Mucosa of stomach (tissue), 1 donor: ENCODE results near the gene TRAF5.

Experiments
- H3K27me3 ChIP-seq: one replicate; pipeline ENCODE4 v1.7.0; 2013; ENCODE audit warnings: mild to moderate bottlenecking, low read length; ENCODE audit not compliant: control insufficient read depth, insufficient read depth
- H3K36me3 ChIP-seq: one replicate; pipeline ENCODE4 v1.7.0; 2013; ENCODE audit warnings: low read length; ENCODE audit not compliant: control insufficient read depth, insufficient read depth
- H3K4me1 ChIP-seq: one replicate; pipeline ENCODE4 v1.7.0; 2013; ENCODE audit warnings: mild to moderate bottlenecking, low read length; ENCODE audit not compliant: control insufficient read depth, insufficient read depth
- H3K4me3 ChIP-seq: one replicate; pipeline ENCODE4 v1.7.0; 2013; ENCODE audit warnings: low read length
- H3K9ac ChIP-seq: one replicate; pipeline ENCODE4 v1.7.0; 2013; ENCODE audit warnings: mild to moderate bottlenecking, low read length, moderate library complexity
- H3K9me3 ChIP-seq: one replicate; pipeline ENCODE4 v1.7.0; 2013; ENCODE audit warnings: mild to moderate bottlenecking, low read length, moderate library complexity; ENCODE audit not compliant: control insufficient read depth
- donor health status: Pancreatic carcinoma.

TRAF5 gene

DNA sequence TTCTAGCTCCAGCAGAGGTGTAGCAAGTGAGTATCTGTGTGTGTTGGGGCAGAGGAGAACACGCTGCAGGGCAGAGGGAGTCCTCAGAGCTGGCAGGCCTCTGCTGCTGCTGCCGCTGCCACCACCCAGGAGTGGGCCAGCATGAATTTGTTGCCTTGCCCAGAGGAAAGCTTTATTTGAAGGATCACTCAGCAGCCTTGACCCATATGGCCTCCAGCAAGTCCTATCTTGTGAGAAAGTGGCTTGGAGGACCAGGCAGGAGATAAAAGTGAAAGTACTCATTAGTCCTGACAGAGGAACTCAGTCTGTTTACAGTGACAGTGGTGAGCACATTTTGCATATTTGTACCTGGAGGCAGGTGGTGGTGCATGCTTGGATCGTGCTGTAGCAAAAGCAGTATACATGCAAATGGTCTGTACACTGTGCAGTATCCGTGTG is 3.1 kb downstream of the TRAF5 start:
- Histone ChIP-seq H3K4me3 (no peak overlapping the region), H3K9me3 (no peaks in the 10 kb centered on the region), H3K36me3 (no peaks in the 10 kb centered on the region), H3K9ac (peak overlapping the region; percentile 7), H3K4me1 (peaks cover 79% of the 10 kb centered on the region), H3K27me3 (no peaks in the 10 kb centered on the region)

- Histone ChIP-seq H3K4me1 (peaks cover 85% of the 10 kb centered on the region), H3K36me3 (no peaks in the 10 kb centered on the region), H3K9me3 (no peaks in the 10 kb centered on the region), H3K4me3 (no peak overlapping the region), H3K27me3 (no peaks in the 10 kb centered on the region), H3K9ac (no peak overlapping the region)
Observed at GRCh38 chr1:211330282-211330936, 3.8 kb downstream of the TRAF5 start.

DNA sequence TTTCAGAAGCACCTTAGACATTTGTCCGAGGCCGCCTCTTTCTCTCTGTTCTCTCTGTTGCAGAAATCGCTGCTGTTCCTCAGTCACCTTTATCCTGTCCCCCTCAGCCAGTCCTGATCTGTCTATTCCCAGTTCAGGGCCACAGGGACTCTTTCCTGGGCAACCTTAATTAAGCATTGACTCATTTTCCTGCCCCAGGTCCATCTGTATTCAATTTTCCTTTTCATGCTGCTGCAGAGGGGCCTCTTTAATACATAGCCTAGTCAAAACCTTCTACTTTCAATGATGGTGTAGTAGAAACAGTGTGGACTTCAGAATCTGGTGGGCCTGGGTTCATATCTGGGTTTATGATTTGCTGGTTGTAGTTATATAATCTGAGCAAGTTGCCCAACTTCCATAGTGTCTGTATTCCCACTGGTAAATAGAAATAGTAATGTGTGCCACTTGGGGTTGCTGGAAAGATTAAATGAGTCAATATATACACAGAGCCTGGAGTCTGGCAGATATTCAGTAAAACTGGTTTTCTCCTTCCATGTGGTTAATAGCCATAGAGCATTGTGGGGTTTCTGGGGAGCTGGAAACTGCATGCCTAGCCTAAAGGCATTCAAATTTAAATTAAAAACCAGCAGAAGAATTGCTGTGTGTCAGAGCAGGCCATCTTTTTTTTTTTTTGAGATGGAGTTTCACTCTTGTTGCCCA is 4.5 kb downstream of the TRAF5 start:
- no peak overlapping the region for H3K9ac ChIP-seq
- H3K4me3 ChIP-seq: no peak overlapping the region
- H3K4me1 ChIP-seq: peaks cover 89% of the 10 kb centered on the region
- no peaks in the 10 kb centered on the region for H3K36me3 ChIP-seq
- H3K9me3 ChIP-seq: no peaks in the 10 kb centered on the region
- H3K27me3 ChIP-seq: no peaks in the 10 kb centered on the region

- Histone ChIP-seq H3K27me3 (no peaks in the 10 kb centered on the region), H3K9me3 (no peaks in the 10 kb centered on the region), H3K4me1 (peaks cover 96% of the 10 kb centered on the region), H3K9ac (no peak overlapping the region), H3K36me3 (no peaks in the 10 kb centered on the region), H3K4me3 (no peak overlapping the region)
Observed at GRCh38 chr1:211332036-211332616, 5.5 kb downstream of the TRAF5 start.

GRCh38 chr1:211332830-211333229 is 6.2 kb downstream of the TRAF5 start:
- Histone ChIP-seq H3K36me3 (no peaks in the 10 kb centered on the region), H3K9me3 (no peaks in the 10 kb centered on the region), H3K27me3 (no peaks in the 10 kb centered on the region), H3K9ac (no peak overlapping the region), H3K4me1 (peaks cover 91% of the 10 kb centered on the region), H3K4me3 (no peak overlapping the region)

DNA sequence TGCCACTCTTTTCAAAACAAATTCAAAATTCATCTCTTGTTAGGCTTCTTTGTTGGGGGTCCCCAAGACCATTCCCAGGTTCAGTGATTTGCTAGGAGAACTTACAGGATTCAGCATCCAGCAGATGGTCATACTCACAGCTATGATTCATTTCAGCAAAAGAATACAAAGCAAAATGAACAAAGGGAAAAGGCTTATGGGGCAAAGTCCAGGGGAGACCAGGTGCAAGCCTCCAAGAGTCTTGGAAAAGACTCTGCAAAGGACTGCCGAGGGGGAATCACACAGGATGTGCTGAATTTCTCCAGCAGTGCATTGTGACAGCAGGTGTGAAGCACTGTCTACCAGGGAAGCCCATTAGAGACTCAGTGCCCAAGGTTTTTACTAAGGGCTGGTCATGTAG is 7.3 kb downstream of the TRAF5 start:
- H3K4me3 ChIP-seq: no peak overlapping the region
- no peaks in the 10 kb centered on the region for H3K9me3 ChIP-seq
- H3K9ac ChIP-seq: no peak overlapping the region
- peaks cover 90% of the 10 kb centered on the region for H3K4me1 ChIP-seq
- H3K27me3 ChIP-seq: no peaks in the 10 kb centered on the region
- H3K36me3 ChIP-seq: no peaks in the 10 kb centered on the region

- Histone ChIP-seq H3K9ac (no peak overlapping the region), H3K36me3 (no peaks in the 10 kb centered on the region), H3K9me3 (no peaks in the 10 kb centered on the region), H3K27me3 (no peaks in the 10 kb centered on the region), H3K4me1 (peaks cover 87% of the 10 kb centered on the region), H3K4me3 (no peak overlapping the region)
Observed at GRCh38 chr1:211334986-211335385, 8.4 kb downstream of the TRAF5 start.

GRCh38 chr1:211335522-211336157 is 9.0 kb downstream of the TRAF5 start:
- H3K4me3 ChIP-seq: no peak overlapping the region
- peaks cover 81% of the 10 kb centered on the region for H3K4me1 ChIP-seq
- H3K9ac ChIP-seq: peak overlapping the region; percentile 43
- H3K36me3 ChIP-seq: no peaks in the 10 kb centered on the region
- no peaks in the 10 kb centered on the region for H3K27me3 ChIP-seq
- no peaks in the 10 kb centered on the region for H3K9me3 ChIP-seq

- Histone ChIP-seq H3K36me3 (no peaks in the 10 kb centered on the region), H3K4me3 (no peak overlapping the region), H3K4me1 (peaks cover 81% of the 10 kb centered on the region), H3K9me3 (no peaks in the 10 kb centered on the region), H3K9ac (no peak overlapping the region), H3K27me3 (no peaks in the 10 kb centered on the region)
Observed at GRCh38 chr1:211336161-211336560, 9.5 kb downstream of the TRAF5 start.

- peaks cover 81% of the 10 kb centered on the region for H3K4me1 ChIP-seq
- no peaks in the 10 kb centered on the region for H3K36me3 ChIP-seq
- no peaks in the 10 kb centered on the region for H3K27me3 ChIP-seq
- H3K4me3 ChIP-seq: no peak overlapping the region
- no peaks in the 10 kb centered on the region for H3K9me3 ChIP-seq
- no peak overlapping the region for H3K9ac ChIP-seq
Observed at GRCh38 chr1:211336775-211337174, 10.1 kb downstream of the TRAF5 start.

- H3K27me3 ChIP-seq: no peaks in the 10 kb centered on the region
- H3K4me1 ChIP-seq: peaks cover 75% of the 10 kb centered on the region
- H3K9ac ChIP-seq: no peak overlapping the region
- H3K4me3 ChIP-seq: no peak overlapping the region
- H3K36me3 ChIP-seq: no peaks in the 10 kb centered on the region
- H3K9me3 ChIP-seq: no peaks in the 10 kb centered on the region
Observed at GRCh38 chr1:211337430-211338223, 11.0 kb downstream of the TRAF5 start.
